Prostate gland (tissue), 2 donors: Measurements from ENCODE around the gene SMOC1. TPM values are rescaled to one million over a fixed set of nuclear protein-coding genes. Genes with fewer than 3 reads are reported as not detected.

ENCODE experiments used
- DNase-seq: peaks from one replicate; pipeline ENCODE4 v3.0.0-alpha.2; 2019; ENCODE audit warnings: low spot score
- H3K27ac ChIP-seq, 2 donors: fragments of 200-600 bp; sonication (generic); 2 replicates each; pipeline ENCODE4 v1.5.1; 2017 to 2019
- H3K27me3 ChIP-seq: fragments of 200-600 bp; sonication (generic); replicated peaks from 2 replicates; pipeline ENCODE4 v1.5.1; 2019; ENCODE audit not compliant: insufficient read depth
- H3K36me3 ChIP-seq, 2 donors: fragments of 200-600 bp; sonication (generic); 1 replicate in 1 of 2; 2 replicates in 1 of 2; pipeline versions ENCODE4 v1.5.1 to v1.8.1; 2017 to 2019
- H3K4me1 ChIP-seq: fragments of 200-600 bp; sonication (generic); replicated peaks from 2 replicates; pipeline ENCODE4 v1.5.1; 2019
- H3K4me3 ChIP-seq, 2 donors: fragments of 200-600 bp; sonication (generic); 2 replicates each; pipeline ENCODE4 v1.5.1; 2017 to 2019
- H3K9me3 ChIP-seq: fragments of 200-600 bp; sonication (generic); 2 replicates; pipeline ENCODE4 v1.5.1; 2017
- CTCF ChIP-seq, 4 experiments: fragments of 200-600 bp in 2 of 4; fragments of 450-650 bp in 2 of 4; sonication (generic) in 2 of 4; IDR thresholded peaks; 1 replicate in 3 of 4; 2 replicates in 1 of 4; pipeline ENCODE4 v1.5.1; 2016 to 2019; ENCODE audit warnings: antibody characterized with exemption in 4 of 4, mild to moderate bottlenecking in 2 of 4, moderate library complexity in 2 of 4
- POLR2A ChIP-seq: fragments of 450-650 bp; IDR thresholded peaks from one replicate; pipeline ENCODE4 v1.6.1; 2016; ENCODE audit warnings: antibody characterized with exemption, mild to moderate bottlenecking
- POLR2AphosphoS5 ChIP-seq: sonication (generic); formaldehyde crosslinking; IDR thresholded peaks from one replicate; pipeline ENCODE4 v1.6.1; 2017; ENCODE audit warnings: antibody characterized with exemption
- WGBS: methylation state at CpG from one replicate; pipeline ENCODE4 v1.1.5; 2018; 5-methylcytosine and 5-hydroxymethylcytosine counted together
- intact Hi-C: fragments of 100-400 bp; cut with DNase I; formaldehyde crosslinking; loops from one replicate; pipeline ENCODE4 v1.14.2; 2022
- total RNA-seq, 2 donors: library from RNA; depleted of rRNA; stranded (reverse); fragments of >200 nt; gene quantifications; one replicate each; pipeline ENCODE4 v1.1.0, GENCODE V29; 2016

The SMOC1 gene
- total RNA-seq, 2 donors from 2014 or later, result 3.7 to 187 TPM

GRCh38 chr14:69960296-69960695 is 81.1 kb downstream of the SMOC1 start:
- Histone ChIP-seq H3K27ac (no peak overlapping the region), H3K27me3 (no peaks in the 10 kb centered on the region), H3K4me1 (no peaks in the 10 kb centered on the region), H3K9me3 (no peaks in the 10 kb centered on the region), H3K36me3 (no peaks in the 10 kb centered on the region), H3K4me3 (no peak overlapping the region)
- no peak for DNase-seq
- TF ChIP-seq CTCF (IDR thresholded peaks at IDR 0.05) (no peak), POLR2A (no peak)
- intact Hi-C loops, result no loop called here

GRCh38 chr14:69963966-69964365 is 84.8 kb downstream of the SMOC1 start:
- 89% methylated on average over 4 of the region's 4 CpGs for WGBS
- DNase-seq, result no peak
- no peaks in the 10 kb centered on the region for H3K4me1 ChIP-seq
- H3K36me3 ChIP-seq, result no peaks in the 10 kb centered on the region
- no peak for TF ChIP-seq CTCF (IDR thresholded peaks at IDR 0.05)
- TF ChIP-seq POLR2AphosphoS5, result no peak
- no peak for TF ChIP-seq POLR2A
- H3K27me3 ChIP-seq, result no peaks in the 10 kb centered on the region
- H3K27ac ChIP-seq, result no peak overlapping the region
- no peaks in the 10 kb centered on the region for H3K9me3 ChIP-seq
- intact Hi-C loops, result no loop called here
- H3K4me3 ChIP-seq, result no peak overlapping the region

GRCh38 chr14:69964841-69965240 is 85.6 kb downstream of the SMOC1 start:
- TF ChIP-seq CTCF (IDR thresholded peaks at IDR 0.05), result no peak
- TF ChIP-seq POLR2A, result no peak
- TF ChIP-seq POLR2AphosphoS5, result no peak
- no peak overlapping the region for H3K4me3 ChIP-seq
- no peaks in the 10 kb centered on the region for H3K9me3 ChIP-seq
- H3K36me3 ChIP-seq, result no peaks in the 10 kb centered on the region
- intact Hi-C loops, result no loop called here
- H3K27ac ChIP-seq, result no peak overlapping the region
- H3K27me3 ChIP-seq, result no peaks in the 10 kb centered on the region
- H3K4me1 ChIP-seq, result no peaks in the 10 kb centered on the region
- 98% methylated on average over 4 of the region's 4 CpGs for WGBS
- no peak for DNase-seq

GRCh38 chr14:69968132-69968531 is 88.9 kb downstream of the SMOC1 start:
- H3K27ac ChIP-seq, result no peak overlapping the region
- TF ChIP-seq POLR2A (no peak), POLR2AphosphoS5 (no peak), CTCF (IDR thresholded peaks at IDR 0.05) (no peak)
- H3K27me3 ChIP-seq, result no peaks in the 10 kb centered on the region
- intact Hi-C loops, result no loop called here
- no peak overlapping the region for H3K4me3 ChIP-seq
- no peak for DNase-seq
- 72% methylated on average over 2 of the region's 2 CpGs for WGBS
- no peaks in the 10 kb centered on the region for H3K4me1 ChIP-seq
- no peaks in the 10 kb centered on the region for H3K9me3 ChIP-seq
- H3K36me3 ChIP-seq, result no peaks in the 10 kb centered on the region

GRCh38 chr14:69968681-69969080 is 89.5 kb downstream of the SMOC1 start:
- Histone ChIP-seq H3K27me3 (no peaks in the 10 kb centered on the region), H3K27ac (no peak overlapping the region), H3K4me3 (no peak overlapping the region), H3K36me3 (no peaks in the 10 kb centered on the region), H3K9me3 (no peaks in the 10 kb centered on the region), H3K4me1 (no peaks in the 10 kb centered on the region)
- no peak for DNase-seq
- 90% methylated on average over 1 of the region's 1 CpG for WGBS
- intact Hi-C loops, result no loop called here
- TF ChIP-seq POLR2AphosphoS5 (no peak), POLR2A (no peak), CTCF (IDR thresholded peaks at IDR 0.05) (no peak)
